ENCODE measurements around the gene GATA1.
"Not testable (repeated sequence)": the region's sequence is repeated elsewhere in the genome, so short reads cannot be mapped to it uniquely, and the experiment has no call there.

Gene GATA1

DNA sequence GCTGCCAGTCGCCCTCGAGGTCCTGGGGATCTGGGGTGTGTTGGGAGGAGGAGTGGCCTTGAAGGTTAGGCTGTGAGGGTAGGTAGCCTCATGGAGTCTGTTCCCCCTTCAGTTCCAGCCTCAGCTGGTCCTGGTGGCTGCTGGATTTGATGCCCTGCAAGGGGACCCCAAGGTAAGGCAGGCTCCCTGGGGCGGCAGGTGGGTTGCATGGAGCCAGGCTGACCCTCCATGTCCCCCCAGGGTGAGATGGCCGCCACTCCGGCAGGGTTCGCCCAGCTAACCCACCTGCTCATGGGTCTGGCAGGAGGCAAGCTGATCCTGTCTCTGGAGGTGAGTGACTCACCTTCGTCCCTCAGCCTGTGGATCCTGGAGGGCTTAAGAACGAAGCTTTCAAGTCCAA, 28.3 kb downstream of the GATA1 start:
- no peak for DNase-seq (ENCODE audit: low read depth)

DNA sequence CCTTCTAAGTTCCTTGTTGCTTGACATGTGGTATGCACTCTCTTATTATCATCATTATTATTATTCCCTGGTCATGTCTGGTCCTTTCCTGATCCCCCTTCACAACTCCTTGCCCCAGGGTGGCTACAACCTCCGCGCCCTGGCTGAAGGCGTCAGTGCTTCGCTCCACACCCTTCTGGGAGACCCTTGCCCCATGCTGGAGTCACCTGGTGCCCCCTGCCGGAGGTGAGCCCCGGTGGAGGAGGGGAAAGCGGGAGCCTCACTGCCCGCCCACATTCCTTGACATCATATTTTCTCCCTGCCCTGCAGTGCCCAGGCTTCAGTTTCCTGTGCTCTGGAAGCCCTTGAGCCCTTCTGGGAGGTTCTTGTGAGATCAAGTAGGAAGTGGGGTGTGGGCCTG, 28.9 kb downstream of the GATA1 start:
- DNase-seq (ENCODE audit: low read depth): no peak

DNA sequence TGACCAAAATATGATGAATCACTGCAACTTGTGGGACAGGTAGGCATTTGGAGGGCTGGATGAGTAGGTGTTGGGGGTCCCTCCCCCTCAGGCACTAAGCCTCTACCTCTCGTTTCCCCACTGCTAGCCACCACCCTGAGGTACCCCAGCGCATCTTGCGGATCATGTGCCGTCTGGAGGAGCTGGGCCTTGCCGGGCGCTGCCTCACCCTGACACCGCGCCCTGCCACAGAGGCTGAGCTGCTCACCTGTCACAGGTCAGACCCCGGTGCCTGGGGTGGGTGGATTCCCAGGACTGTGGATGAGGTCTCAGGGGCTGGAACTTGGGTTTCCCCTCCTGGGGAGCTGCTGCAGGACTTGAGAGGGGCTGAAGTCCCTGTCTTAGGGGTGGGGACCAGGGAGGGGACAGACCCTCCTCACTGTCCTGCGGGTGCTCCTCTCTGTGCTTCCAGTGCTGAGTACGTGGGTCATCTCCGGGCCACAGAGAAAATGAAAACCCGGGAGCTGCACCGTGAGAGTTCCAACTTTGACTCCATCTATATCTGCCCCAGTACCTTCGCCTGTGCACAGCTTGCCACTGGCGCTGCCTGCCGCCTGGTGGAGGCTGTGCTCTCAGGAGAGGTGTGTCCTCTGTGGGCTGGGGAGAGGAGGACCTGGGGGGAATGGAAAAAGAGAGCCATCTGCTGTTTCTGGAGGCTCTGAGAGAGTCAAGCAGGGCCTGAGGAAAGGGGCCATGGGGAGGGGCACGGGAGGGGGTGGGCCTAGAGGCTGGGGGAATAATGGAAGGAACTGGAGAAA, 29.8 kb downstream of the GATA1 start:
- no peak for DNase-seq (ENCODE audit: low read depth)

DNA sequence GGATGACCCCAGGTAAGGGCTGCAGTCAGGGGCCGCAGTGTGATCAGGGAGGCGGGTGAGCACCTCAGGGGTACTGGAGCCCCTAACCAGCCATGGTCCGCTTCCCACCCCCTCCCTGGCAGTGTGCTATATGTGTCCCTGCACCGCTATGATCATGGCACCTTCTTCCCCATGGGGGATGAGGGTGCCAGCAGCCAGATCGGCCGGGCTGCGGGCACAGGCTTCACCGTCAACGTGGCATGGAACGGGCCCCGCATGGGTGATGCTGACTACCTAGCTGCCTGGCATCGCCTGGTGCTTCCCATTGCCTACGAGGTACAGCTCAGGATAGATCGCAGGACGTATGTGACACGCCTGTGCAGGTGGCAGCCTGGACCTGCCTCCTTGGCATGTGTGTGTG, 31.7 kb downstream of the GATA1 start:
- DNase-seq (ENCODE audit: low read depth): no peak

GRCh38 chrX:48818866-48819265, 32.5 kb downstream of the GATA1 start:
- no peak for DNase-seq (ENCODE audit: low read depth)

GRCh38 chrX:48819394-48819793, 33.0 kb downstream of the GATA1 start:
- not testable (repeated sequence) for DNase-seq (ENCODE audit: low read depth)

DNA sequence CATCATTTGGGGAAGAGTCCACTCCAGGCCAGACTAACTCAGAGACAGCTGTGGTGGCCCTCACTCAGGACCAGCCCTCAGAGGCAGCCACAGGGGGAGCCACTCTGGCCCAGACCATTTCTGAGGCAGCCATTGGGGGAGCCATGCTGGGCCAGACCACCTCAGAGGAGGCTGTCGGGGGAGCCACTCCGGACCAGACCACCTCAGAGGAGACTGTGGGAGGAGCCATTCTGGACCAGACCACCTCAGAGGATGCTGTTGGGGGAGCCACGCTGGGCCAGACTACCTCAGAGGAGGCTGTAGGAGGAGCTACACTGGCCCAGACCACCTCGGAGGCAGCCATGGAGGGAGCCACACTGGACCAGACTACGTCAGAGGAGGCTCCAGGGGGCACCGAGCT, 36.7 kb downstream of the GATA1 start:
- no peak for DNase-seq (ENCODE audit: low read depth)

GRCh38 chrX:48824066-48824465, 37.7 kb downstream of the GATA1 start:
- DNase-seq (ENCODE audit: low read depth): no peak

GRCh38 chrX:48826135-48826875, 39.9 kb downstream of the GATA1 start, which contains the start of gene ERAS:
TSS of gene ERAS (plus strand) at chrX:48826513. CDS start at chrX:48829124, 2,611 bp downstream.
- no peak for DNase-seq (ENCODE audit: low read depth)

DNA sequence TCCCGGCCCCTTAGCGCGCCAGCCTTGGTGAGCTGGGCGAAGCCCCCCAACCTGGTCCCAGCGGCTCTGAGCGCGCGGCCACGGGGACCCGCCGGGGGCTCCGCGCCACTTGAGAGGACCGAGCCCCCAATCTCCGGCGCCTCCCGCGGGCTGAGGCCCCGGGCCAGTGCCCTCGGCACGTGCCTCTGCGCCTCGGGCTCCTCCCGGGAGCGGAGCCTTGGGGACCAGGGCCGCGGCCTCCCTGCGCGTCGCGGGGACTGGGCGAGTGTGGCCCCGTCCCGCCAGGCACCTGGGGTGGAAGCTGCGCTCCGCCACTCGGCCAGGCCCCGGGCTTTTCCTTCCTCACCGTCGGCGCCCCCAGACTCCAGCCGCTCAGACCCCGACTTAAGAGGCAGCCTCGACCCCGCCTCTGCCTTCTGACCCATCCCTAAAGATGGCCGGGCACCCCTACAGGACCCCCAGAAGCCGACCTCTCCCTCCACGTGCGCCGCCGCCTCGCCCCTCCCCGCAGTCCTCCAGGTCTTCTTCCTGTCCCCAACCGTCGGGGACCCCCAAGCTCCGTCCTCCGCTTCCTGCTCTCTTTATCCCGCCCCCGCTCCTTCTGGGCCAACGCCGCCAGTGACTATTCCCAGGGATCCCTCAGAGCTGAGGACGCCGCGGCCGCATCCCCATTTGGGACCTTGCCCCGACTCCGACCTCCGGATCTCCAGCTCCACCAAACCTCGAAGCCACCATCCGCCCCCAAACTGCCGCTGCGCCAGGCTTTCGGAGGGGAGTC, 40.7 kb downstream of the GATA1 start:
- no peak for DNase-seq (ENCODE audit: low read depth)

- DNase-seq (ENCODE audit: low read depth): no peak
These were observed 41.2 kb downstream of the GATA1 start for GRCh38 chrX:48827654-48827968.

DNA sequence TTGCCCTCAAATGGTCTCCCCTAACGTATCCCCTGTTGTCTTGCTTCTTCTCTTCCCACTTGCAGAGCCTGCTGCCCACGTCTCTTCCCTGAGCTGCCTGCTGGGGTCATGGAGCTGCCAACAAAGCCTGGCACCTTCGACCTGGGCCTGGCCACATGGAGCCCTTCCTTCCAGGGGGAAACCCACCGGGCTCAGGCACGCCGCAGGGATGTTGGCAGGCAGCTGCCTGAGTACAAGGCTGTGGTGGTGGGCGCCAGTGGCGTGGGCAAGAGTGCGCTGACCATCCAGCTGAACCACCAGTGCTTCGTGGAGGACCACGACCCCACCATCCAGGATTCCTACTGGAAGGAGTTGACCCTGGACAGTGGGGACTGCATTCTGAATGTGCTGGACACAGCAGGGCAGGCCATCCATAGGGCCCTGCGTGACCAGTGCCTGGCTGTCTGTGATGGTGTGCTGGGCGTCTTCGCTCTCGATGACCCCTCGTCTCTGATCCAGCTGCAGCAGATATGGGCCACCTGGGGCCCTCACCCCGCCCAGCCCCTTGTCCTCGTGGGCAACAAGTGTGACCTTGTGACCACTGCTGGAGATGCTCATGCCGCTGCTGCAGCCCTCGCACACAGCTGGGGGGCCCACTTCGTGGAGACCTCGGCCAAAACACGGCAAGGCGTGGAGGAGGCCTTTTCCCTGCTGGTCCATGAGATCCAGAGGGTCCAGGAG, 42.8 kb downstream of the GATA1 start:
- DNase-seq (ENCODE audit: low read depth): no peak

- DNase-seq (ENCODE audit: low read depth): no peak
These were observed 44.9 kb downstream of the GATA1 start for GRCh38 chrX:48831136-48831908.

- DNase-seq (ENCODE audit: low read depth): no peak
These were observed 45.5 kb downstream of the GATA1 start for GRCh38 chrX:48831909-48832291.

- DNase-seq (ENCODE audit: low read depth): no peak
These were observed 47.2 kb downstream of the GATA1 start for GRCh38 chrX:48833542-48834138.

GRCh38 chrX:48834383-48834709, 48.0 kb downstream of the GATA1 start:
- no peak for DNase-seq (ENCODE audit: low read depth)

GRCh38 chrX:48835524-48836329, 49.3 kb downstream of the GATA1 start, which contains the start of gene PCSK1N:
TSS of gene PCSK1N (minus strand) at chrX:48835610. CDS start at chrX:48835532, 78 bp downstream.
- DNase-seq (ENCODE audit: low read depth): no peak

DNA sequence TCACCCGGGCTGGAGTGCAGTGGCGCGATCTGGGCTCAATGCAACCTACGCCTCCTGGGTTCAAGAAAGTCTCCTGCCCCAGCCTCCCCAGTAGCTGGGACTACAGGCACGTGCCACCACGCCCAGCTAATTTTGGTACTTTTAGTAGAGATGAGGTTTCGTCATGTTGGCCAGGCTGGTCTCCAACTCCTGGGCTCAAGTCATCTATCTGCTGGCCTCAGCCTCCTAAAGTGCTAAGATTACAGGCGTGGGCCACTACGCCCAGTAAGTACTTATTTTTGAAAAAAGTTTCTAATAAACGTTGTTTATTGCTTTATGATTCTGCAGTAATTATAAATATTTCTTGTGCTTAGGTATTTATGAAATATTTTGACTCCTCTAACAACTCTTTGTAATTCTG, 53.3 kb downstream of the GATA1 start:
- no peak for DNase-seq (ENCODE audit: low read depth)
